Coronary artery (tissue), 2 donors: Measurements from ENCODE around the gene SASH1.

ENCODE experiments used
- DNase-seq: peaks from one replicate; pipeline ENCODE4 v3.0.0-alpha.2; 2017; ENCODE audit warnings: low spot score
- H3K27ac ChIP-seq, 2 donors: fragments of 200-600 bp; sonication (generic); one replicate each; pipeline ENCODE4 v1.5.1; 2016 to 2019
- H3K4me3 ChIP-seq: fragments of 200-600 bp; sonication (generic); 2 replicates; pipeline ENCODE4 v1.5.1; 2016; ENCODE audit warnings: mild to moderate bottlenecking, moderate library complexity
- TF ChIP-seq, protein P1 (sequence below): fragments of 200-600 bp; sonication (generic); IDR thresholded peaks from one replicate; pipeline ENCODE4 v1.5.1; 2019; ENCODE audit warnings: antibody characterized with exemption

Gene SASH1

DNA sequence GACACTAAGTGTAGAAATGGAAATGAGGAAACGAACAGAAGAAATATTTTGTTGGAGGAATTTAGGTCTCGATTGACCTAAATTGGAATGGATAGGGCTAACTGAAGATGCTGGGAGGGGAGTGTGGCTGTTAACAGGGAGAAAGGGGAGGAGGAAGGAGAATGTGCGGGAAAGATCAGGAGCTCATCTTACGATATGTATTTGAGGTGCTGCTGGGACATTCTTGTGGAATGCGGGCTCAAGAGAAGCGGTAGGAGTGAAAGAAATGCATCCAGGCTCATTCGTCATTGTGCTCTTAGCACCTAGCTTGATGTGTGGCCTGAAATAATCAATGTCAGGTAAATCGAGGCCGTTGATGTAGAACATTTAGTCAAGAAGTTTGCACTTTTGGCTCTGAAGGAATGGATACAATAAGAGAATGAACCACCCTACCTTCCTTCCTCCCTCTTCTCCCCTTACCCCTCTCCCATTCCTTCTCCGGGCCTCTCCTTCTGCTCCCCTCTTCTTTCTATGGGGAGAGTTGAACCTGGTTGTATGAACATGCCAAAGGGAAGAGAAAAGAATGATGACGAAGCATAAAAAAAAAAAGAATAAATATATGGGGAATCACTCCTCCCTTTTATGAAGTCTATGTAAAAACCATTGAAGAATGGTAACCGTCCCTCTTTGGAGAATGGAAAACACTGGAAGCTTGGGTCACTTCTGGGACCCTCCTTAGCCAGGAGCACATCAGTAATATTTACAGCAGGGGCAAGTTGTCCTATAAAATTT, 70.9 kb downstream of the SASH1 start:
- Histone ChIP-seq H3K4me3 (no peak overlapping the region), H3K27ac (peak overlapping the region; percentile 1 to 32)
- no peak for DNase-seq
- TF ChIP-seq, protein P1, sequence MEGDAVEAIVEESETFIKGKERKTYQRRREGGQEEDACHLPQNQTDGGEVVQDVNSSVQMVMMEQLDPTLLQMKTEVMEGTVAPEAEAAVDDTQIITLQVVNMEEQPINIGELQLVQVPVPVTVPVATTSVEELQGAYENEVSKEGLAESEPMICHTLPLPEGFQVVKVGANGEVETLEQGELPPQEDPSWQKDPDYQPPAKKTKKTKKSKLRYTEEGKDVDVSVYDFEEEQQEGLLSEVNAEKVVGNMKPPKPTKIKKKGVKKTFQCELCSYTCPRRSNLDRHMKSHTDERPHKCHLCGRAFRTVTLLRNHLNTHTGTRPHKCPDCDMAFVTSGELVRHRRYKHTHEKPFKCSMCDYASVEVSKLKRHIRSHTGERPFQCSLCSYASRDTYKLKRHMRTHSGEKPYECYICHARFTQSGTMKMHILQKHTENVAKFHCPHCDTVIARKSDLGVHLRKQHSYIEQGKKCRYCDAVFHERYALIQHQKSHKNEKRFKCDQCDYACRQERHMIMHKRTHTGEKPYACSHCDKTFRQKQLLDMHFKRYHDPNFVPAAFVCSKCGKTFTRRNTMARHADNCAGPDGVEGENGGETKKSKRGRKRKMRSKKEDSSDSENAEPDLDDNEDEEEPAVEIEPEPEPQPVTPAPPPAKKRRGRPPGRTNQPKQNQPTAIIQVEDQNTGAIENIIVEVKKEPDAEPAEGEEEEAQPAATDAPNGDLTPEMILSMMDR: no peak

DNA sequence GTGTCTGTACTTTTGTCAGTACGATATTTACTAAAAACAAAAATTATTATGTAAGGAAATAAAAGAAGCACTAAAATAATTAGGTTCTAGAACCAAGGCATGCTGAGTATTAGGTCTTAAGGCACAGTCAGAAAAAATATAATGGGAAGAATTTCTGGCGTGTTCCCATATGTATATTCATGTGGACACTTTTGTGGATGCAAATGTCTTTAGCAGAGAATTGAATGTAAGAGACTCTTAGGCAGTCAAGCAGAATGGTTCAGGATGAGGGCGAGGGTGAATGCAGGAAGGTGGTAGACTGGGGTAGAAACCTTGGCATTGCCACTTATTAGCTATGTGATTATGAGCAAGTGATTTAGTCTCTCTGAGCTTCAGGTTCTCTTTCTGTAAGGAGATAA, 71.5 kb downstream of the SASH1 start:
- peak overlapping the region in 1 of 2 donors; percentile 9 for H3K27ac ChIP-seq
- TF ChIP-seq, protein P1: no peak
- H3K4me3 ChIP-seq: no peak overlapping the region
- no peak for DNase-seq

DNA sequence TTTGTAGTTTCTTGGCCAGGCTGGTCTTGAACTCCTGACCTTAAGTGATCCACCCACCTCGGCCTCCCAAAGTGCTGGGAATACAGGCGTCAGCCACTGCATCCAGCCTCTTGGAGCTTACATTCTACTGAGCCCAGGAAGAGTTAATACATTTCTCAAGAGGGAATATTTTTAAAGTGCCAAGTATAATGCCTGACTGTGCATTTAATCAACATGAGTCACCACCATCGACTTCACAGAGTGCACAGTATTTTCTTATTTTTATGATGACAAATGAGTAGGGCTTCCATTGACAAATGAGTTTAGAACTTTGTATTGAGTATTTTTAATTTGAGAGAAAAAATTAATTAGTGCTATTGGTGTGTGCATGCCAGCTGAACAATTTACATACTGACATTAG, 72.2 kb downstream of the SASH1 start:
- DNase-seq: no peak
- Histone ChIP-seq H3K4me3 (no peak overlapping the region), H3K27ac (peak overlapping the region; percentile 9 to 51)
- TF ChIP-seq, protein P1: no peak

DNA sequence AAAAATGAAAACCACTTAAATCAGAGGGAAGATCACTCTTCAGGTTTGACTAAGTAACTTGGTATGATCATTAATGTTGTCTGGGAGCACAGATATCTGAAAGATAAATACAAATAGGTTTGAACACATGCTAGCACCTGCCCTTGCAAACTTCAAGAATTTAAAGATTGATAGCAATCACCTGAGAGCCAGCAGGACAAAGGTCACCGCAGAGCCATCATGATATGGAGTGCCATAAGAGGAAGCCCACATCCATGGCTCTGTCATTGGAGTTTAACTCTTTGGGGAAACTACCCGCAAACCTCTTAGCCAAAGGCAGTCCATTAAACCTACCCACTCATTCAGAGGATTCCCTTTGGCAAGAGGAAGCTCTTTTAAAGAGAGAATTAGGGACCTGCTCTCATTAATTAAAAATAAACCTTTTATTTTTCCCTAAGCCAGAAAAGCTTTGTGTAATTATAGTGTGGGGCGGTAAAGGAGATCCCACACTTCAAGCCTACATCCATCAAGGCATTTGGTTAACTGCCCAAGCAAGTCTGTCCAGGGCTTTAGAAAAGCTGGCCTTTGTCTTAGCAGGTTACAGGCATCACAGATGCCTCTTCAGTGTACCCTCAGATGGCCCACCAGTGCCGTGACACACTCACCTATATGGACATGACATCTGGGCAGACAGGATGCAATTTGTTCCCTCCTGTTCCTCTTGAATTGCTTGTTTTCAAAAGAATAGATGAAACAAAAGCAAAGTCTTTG, 73.0 kb downstream of the SASH1 start:
- Histone ChIP-seq H3K4me3 (no peak overlapping the region), H3K27ac (no peak overlapping the region)
- TF ChIP-seq, protein P1: no peak
- no peak for DNase-seq

DNA sequence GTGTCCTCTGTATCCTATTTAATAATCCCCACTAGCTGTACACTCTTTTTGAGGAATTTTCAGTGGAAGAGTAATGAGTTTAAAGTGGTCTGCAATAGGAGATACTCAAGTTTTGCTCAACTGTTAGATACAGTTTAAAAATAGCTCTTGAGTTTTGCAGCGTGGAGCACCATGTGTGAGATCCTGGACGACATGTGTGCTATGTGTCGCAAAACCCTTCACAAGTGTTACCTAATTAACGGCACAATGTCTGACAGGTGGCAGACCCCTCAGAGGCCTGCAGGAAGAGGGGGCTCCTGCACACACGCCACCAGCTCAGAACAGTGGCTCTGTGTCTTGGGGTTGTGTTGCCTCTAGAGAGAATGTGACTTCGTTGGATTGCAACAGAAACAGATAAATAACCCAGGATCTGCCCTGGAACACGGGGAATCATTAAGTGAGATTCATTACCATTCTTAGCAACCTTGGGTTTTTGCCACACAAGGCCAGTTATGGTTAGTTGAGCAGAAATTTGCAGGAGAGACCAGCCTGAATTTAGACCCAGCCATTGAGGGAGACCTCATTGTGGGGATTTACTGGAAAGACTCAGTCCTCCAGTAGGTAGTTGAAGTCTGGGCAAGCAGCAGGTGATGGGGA, 73.8 kb downstream of the SASH1 start:
- peak overlapping the region in 1 of 2 donors; percentile 10 for H3K27ac ChIP-seq
- no peak for DNase-seq
- no peak overlapping the region for H3K4me3 ChIP-seq
- TF ChIP-seq, protein P1: no peak

DNA sequence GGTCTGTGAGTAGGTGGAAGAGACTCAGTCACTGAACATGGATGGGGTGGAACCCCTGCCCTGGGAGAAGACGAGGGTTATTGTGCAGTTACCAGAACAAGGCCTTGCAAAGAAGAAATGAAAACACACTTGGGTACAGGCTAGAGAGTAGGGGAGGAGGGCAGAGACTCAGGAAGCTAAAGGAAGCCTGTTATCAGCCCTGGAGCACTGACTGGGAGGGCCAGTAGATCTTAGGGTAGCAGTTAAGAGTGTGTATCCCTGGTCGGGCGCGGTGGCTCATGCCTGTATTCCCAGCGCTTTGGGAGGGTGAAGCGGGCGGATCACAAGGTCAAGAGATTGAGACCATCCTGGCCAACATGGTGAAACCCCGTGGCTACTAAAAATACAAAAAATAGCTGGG, 74.4 kb downstream of the SASH1 start:
- TF ChIP-seq, protein P1: no peak
- H3K4me3 ChIP-seq: no peak overlapping the region
- H3K27ac ChIP-seq: no peak overlapping the region
- no peak for DNase-seq
